GM19467 (cell line): ENCODE results near the gene FAXDC2.
"Not testable (repeated sequence)": the region's sequence is repeated elsewhere in the genome, so short reads cannot be mapped to it uniquely, and the experiment has no call there.

Experiments
- ATAC-seq: cut with Tn5 transposase; IDR thresholded peaks from one replicate; pipeline ENCODE4 v1.9.1; 2021; ENCODE audit warnings: mild to moderate bottlenecking, moderate library complexity; ENCODE audit not compliant: unreplicated experiment

Gene FAXDC2

GRCh38 chr5:154832804-154833203, 17.6 kb downstream of the FAXDC2 start:
- not testable (repeated sequence) for ATAC-seq

- ATAC-seq = no peak
These were observed 19.0 kb downstream of the FAXDC2 start for GRCh38 chr5:154831451-154831850.

GRCh38 chr5:154830596-154830995, 19.8 kb downstream of the FAXDC2 start:
- no peak for ATAC-seq

- no peak for ATAC-seq
These were observed 20.2 kb downstream of the FAXDC2 start for GRCh38 chr5:154830219-154830595.

- ATAC-seq = no peak
These were observed 20.7 kb downstream of the FAXDC2 start for GRCh38 chr5:154829589-154830218.

DNA sequence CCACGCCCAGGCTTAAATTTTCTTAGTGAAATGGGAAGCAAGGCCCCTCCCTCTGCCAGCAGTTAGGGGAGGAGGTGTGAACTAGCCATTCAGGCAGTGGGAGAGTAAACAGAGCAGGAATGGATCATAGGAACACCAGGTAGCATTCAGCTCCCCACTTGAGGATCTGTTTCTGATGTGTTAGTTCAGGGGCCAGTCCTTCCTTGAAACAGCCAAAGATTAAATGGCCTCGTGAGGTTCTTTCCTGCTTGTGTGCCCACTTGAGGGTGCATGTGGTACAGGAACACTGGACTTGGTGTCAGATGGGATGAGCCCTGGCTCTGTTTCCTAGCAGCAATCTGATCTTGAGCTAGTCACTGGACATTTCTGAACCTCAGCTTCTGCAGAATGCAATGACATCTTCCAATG, 21.2 kb downstream of the FAXDC2 start:
- no peak for ATAC-seq

DNA sequence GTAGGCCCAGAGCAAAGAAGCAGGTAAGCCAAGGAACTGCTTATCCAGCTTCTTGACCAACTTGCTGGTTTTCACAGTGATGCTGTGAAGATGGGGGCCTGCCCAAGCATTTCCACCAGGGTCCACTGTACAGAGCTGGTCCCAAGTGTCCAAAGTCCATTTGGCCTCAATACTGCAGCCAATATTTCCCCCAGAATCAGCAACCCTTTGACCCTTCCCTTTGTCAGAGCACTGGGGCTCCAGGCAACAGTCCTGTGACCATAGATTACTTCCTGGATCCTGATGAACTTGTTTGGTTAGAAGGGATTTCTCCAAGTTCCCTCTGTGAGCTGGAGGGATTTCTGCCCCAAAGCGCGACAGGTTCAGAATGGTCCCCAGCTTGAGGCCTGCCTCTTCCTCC, 26.3 kb downstream of the FAXDC2 start:
- no peak for ATAC-seq

DNA sequence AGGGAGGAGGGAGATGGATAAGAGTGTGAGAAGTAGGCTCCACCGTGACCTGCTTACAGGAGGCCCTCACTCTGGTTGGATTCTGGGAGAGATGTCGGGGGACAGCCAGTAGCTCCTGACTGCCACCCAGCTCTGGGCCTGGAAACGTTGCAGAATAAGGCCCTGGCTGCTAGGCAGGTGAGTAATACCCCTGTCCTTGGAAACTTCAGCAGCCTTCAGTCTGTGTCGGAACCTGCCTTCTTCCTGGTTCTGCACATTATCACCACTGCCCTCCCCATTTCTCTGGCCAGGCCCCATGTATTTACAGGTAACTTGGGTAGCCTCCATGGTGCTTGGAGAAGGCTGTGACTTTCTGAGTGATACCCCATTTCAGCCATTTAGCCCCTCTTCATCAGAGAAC, 26.8 kb downstream of the FAXDC2 start:
- ATAC-seq = no peak

GRCh38 chr5:154822896-154823295, 27.5 kb downstream of the FAXDC2 start:
- not testable (repeated sequence) for ATAC-seq

DNA sequence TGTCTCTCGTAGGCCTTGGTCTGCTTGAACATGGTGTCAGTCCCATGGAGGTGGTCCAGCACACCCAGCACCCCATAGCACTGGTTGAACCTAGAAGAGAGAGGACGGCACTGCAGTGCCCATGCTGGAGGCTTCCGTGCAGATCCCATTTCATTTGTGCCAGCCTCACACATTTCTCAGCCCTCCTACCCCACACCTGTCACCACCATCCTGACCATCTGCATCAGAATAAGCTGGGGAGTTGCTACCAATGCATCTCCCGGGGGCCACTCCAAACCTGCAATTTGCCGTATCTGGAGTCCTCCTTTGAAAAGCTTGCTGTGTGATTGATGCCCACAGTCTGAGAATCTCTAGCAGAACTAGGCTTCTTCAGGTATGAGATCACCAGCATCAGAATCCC, 30.0 kb downstream of the FAXDC2 start:
- no peak for ATAC-seq

DNA sequence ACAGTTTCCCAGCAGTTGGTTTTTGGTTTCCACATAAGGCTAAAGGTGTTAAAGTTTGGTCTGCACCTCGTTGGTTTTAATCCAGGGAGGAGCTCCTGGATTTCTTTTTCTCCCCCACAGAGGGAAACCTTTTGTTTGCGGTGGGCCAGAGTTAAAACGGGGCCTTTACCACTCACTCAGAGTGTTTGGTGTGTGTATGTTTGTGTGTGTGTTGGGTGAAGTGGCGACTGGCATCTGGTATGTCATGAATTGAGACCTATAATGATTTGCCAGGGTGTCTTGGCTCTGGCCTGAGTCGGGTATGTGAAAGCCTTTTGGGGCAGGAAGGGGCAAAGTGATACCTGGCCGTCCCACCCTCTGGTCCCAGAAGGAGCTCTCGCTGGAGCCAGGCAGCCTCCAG, 30.9 kb downstream of the FAXDC2 start:
- no peak for ATAC-seq

DNA sequence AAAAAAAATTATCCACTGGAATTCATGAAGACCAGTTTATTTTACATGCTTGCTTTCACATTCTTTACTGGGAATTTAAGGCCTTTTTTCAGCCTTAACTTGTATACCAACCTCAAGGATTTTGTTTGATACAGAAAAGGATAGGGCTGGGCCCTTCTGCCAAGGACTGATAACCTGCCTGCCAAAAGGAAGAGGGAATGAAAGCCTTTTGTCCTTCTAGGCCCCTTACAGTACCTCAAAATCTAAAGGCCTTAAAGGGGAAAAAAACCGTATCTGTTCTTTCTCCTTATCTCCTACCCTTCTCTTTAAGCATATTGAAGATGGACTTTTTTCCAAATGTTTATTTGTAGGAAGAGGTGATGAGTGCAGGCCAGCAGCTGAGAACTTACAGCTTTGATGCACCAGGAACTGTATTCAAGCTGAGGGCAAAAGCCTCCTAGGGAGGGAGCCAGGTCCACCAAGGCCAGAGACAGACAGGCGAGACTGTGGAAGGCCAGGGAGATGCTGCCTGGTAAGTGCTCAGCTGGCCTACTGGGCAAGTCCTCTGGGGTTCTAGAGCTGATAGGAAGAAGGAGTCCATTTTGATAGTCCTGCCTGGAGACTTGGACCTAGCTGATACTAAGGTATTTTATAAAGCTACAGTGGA, 31.8 kb downstream of the FAXDC2 start:
- no peak for ATAC-seq

GRCh38 chr5:154817815-154818214, 32.6 kb downstream of the FAXDC2 start:
- no peak for ATAC-seq

DNA sequence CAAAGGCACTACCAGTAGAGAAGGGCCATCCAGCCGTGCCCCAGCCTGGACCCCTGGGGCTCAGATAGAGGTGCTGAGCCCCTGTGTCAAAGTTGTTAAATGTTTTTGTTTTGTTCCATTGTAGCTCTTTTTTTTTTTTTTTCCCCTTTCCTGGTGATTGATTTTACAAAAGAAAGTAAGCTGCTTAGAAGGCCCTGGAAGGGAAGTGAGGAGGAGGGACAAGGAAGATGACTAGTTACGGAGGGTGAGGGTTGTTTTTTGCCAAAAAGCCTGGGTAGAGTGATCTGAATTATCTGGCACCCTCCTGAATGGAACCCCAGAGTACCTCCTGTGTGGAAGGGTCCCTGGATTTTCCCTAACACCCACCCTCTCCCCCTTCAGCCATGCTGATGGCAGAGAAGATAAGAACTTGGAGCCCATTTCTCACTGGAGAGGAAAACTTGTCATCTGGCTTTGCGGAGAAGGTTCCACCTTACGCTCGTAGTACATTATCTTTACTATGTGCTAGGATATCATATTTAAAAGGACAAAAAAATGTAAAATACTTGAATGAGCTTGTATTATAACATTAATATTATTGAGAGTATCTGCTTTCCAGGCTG, 33.4 kb downstream of the FAXDC2 start:
- ATAC-seq = no peak

GRCh38 chr5:154815684-154816247, 34.6 kb downstream of the FAXDC2 start:
- ATAC-seq = no peak

GRCh38 chr5:154815025-154815424, 35.4 kb downstream of the FAXDC2 start:
- no peak for ATAC-seq

DNA sequence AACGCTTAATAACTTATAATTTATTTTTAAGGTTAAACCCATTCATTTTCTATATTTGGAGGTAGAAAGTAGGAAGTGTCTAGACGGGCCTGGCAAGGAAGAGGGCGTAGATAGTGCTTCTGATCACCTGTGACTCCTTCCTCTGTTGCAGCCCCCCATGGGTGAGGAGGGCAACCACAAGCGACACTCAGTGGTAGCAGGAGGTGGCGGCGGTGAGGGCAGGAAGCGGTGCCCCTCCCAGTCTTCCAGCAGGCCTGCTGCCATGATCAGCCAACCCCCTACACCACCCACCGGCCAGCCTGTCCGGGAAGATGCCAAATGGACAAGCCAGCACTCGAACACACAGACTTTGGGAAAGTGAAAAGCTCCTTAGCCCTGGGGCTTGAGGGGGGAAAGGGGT, 36.7 kb downstream of the FAXDC2 start:
- no peak for ATAC-seq

DNA sequence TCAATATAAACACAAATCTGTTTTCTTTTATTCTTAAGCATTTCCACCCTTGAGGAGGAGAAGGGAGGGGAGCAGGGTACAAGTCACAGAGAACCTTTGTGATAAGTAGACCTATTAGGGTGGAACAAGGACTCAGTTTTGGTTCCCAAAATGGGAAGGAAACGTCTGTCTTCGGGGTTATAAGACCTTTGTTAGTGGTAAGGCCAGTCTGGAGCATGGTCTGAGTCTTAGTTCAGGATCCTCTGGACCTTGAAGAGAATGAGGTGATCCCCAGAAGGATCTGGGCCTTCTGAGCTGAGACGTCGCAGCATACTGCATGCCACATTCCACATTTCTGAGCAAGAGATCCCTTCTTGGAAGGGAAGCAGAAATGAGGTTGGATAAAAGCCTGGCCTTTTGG, 37.2 kb downstream of the FAXDC2 start:
- no peak for ATAC-seq

- ATAC-seq = peak; percentile 57
These were observed 38.5 kb downstream of the FAXDC2 start for GRCh38 chr5:154811653-154812465.

GRCh38 chr5:154811239-154811638, 39.2 kb downstream of the FAXDC2 start:
- ATAC-seq = no peak

- ATAC-seq = no peak
These were observed 44.2 kb downstream of the FAXDC2 start for GRCh38 chr5:154806176-154806575.
